Activated CD8-positive, alpha-beta memory T cell treated with anti-CD3 and anti-CD28 coated beads for 4 hours (primary cell): Measurements from ENCODE around the gene TCEAL1.
"Not testable (repeated sequence)": the region's sequence is repeated elsewhere in the genome, so short reads cannot be mapped to it uniquely, and the experiment has no call there.

Experiments used
- DNase-seq, 2 donors: peaks; one replicate each; pipeline ENCODE4 v3.0.0-alpha.2; 2020; ENCODE audit warnings: low read depth in 2 of 2

Gene TCEAL1

GRCh38 chrX:103628386-103629317 lies at the start of gene TCEAL1:
TCEAL1 (plus strand) TSS chrX:103628975; CDS start chrX:103629917, 942 bp downstream.
- no peak for DNase-seq

- DNase-seq = no peak
Observed at GRCh38 chrX:103584596-103584995, 44.2 kb upstream of the TCEAL1 start.

GRCh38 chrX:103585411-103586313 lies 43.1 kb upstream of the TCEAL1 start, which contains the start of gene TCEAL4:
TCEAL4 (plus strand) TSS chrX:103585515; CDS start chrX:103586676, 1,161 bp downstream.
- no peak for DNase-seq

GRCh38 chrX:103586314-103586646 lies 42.5 kb upstream of the TCEAL1 start:
- DNase-seq = no peak

GRCh38 chrX:103586659-103587058 lies 42.1 kb upstream of the TCEAL1 start:
- no peak for DNase-seq

- DNase-seq = not testable (repeated sequence)
Observed at GRCh38 chrX:103592295-103592694, 36.5 kb upstream of the TCEAL1 start.

GRCh38 chrX:103595202-103595601 lies 33.6 kb upstream of the TCEAL1 start:
- not testable (repeated sequence) for DNase-seq

- no peak for DNase-seq
Observed at GRCh38 chrX:103607364-103608305, 21.1 kb upstream of the TCEAL1 start, which contains the start of gene TCEAL3. TCEAL3 (plus strand) TSS chrX:103607963; CDS start chrX:103609065, 1,102 bp downstream.

- DNase-seq = no peak
Observed at GRCh38 chrX:103608306-103608963, 20.3 kb upstream of the TCEAL1 start.

- DNase-seq = no peak
Observed at GRCh38 chrX:103610282-103610681, 18.5 kb upstream of the TCEAL1 start.

- DNase-seq = no peak
Observed at GRCh38 chrX:103613362-103613890, 15.3 kb upstream of the TCEAL1 start.

GRCh38 chrX:103614999-103615398 lies 13.8 kb upstream of the TCEAL1 start:
- no peak for DNase-seq

- DNase-seq = no peak
Observed at GRCh38 chrX:103615781-103616371, 12.9 kb upstream of the TCEAL1 start.

- no peak for DNase-seq
Observed at GRCh38 chrX:103616676-103617186, 12.0 kb upstream of the TCEAL1 start.

- no peak for DNase-seq
Observed at GRCh38 chrX:103624111-103624510, 4.7 kb upstream of the TCEAL1 start.

- DNase-seq = no peak
Observed at GRCh38 chrX:103626855-103627254, 1.9 kb upstream of the TCEAL1 start.

- no peak for DNase-seq
Observed at GRCh38 chrX:103629318-103630170, 769 bp downstream of the TCEAL1 start.

- DNase-seq = no peak
Observed at GRCh38 chrX:103630171-103630511, 1.4 kb downstream of the TCEAL1 start.

- DNase-seq = no peak
Observed at GRCh38 chrX:103631145-103631544, 2.4 kb downstream of the TCEAL1 start.
